K562 (cell line): ENCODE results near the gene MED13L. TPM values are rescaled to one million over a fixed set of nuclear protein-coding genes. Genes with fewer than 3 reads are reported as not detected.
A peak's percentile ranks its signal among the peaks of the same experiment; 100 is the strongest.

ENCODE experiments used
- ADNP ChIP-seq: fragments of 200-800 bp; sonication (Bioruptor generic); IDR thresholded peaks from 2 replicates; pipeline ENCODE4 v1.6.1; 2016; ENCODE audit warnings: missing genetic modification characterization, missing compliant biosample characterization
- BHLHE40 ChIP-seq: IDR thresholded peaks from 2 replicates; pipeline ENCODE4 v1.6.1; 2011; ENCODE audit warnings: low read length, improper control_type of control experiment
- CSDE1 ChIP-seq, 2 experiments: fragments of 450-650 bp; IDR thresholded peaks; 2 replicates each; pipeline ENCODE4 v1.6.1; 2016; ENCODE audit warnings: mild to moderate bottlenecking in 1 of 2
- CTBP1 ChIP-seq: fragments of 450-650 bp; IDR thresholded peaks from 2 replicates; pipeline ENCODE4 v1.6.1; 2016; ENCODE audit warnings: borderline replicate concordance
- DACH1 ChIP-seq: fragments of 450-650 bp; IDR thresholded peaks from 2 replicates; pipeline ENCODE4 v1.6.1; 2018; ENCODE audit not compliant: partially characterized antibody
- JUND ChIP-seq, 2 experiments: IDR thresholded peaks; 2 replicates in 1 of 2; 3 replicates in 1 of 2; pipeline ENCODE4 v1.6.1; 2011; ENCODE audit warnings: borderline replicate concordance in 2 of 2, low read depth in 2 of 2, low read length in 2 of 2, improper control_type of control experiment in 1 of 2, missing biosample characterization in 1 of 2, missing genetic modification characterization in 1 of 2, missing genetic modification reagents in 1 of 2
- SPI1 ChIP-seq: IDR thresholded peaks from 2 replicates; pipeline ENCODE4 v1.6.1; 2011; ENCODE audit warnings: low read depth, low read length, control low read depth, borderline replicate concordance
- ZNF174 ChIP-seq: fragments of 250-450 bp; sonication (Bioruptor Pico); IDR thresholded peaks from 2 replicates; pipeline ENCODE4 v1.4.0; 2020; ENCODE audit warnings: mild to moderate bottlenecking
- ZNF764 ChIP-seq: fragments of 250-450 bp; sonication (Bioruptor Pico); IDR thresholded peaks from 2 replicates; pipeline ENCODE4 v1.4.0; 2020; ENCODE audit warnings: low read depth, mild to moderate bottlenecking, moderate library complexity
- ZNF79 ChIP-seq: fragments of 250-450 bp; sonication (Bioruptor Pico); IDR thresholded peaks from 2 replicates; pipeline ENCODE4 v1.4.0; 2020; ENCODE audit warnings: low read depth, mild to moderate bottlenecking, moderate library complexity
- ZSCAN32 ChIP-seq: fragments of 450-650 bp; formaldehyde crosslinking; IDR thresholded peaks from 2 replicates; pipeline ENCODE4 v1.4.0; 2020; ENCODE audit warnings: mild to moderate bottlenecking, moderate library complexity
- polyA plus RNA-seq, 8 experiments: library from polyadenylated mRNA; depleted of rRNA in 4 of 8; stranded (reverse) in 5 of 8; unstranded in 3 of 8; fragments of >200 nt; fragmentation: Nextera tagmentation in 2 of 8; fragmentation: Illumina TruSeq in 1 of 8; extraction: Ambion mirVana in 2 of 8; extraction: Trizol in 1 of 8; gene quantifications; 2 replicates each; pipeline versions ENCODE4 v1.2.1 to v1.2.3, GENCODE V29; 2011 to 2014; ENCODE audit warnings: inconsistent platforms in 1 of 8, missing spikeins in 1 of 8
- total RNA-seq, 7 experiments: library from RNA; depleted of rRNA in 6 of 7; stranded (reverse); fragments of >200 nt in 6 of 7; fragmentation: Illumina TruSeq in 2 of 7; extraction: Trizol in 2 of 7; gene quantifications; 2 replicates each; pipeline versions ENCODE4 v1.2.1 to v1.2.3, GENCODE V29; 2011 to 2021; ENCODE audit warnings: low replicate concordance in 1 of 7
- TF ChIP-seq, protein P1 (sequence below): fragments of 450-650 bp; formaldehyde crosslinking; IDR thresholded peaks from 2 replicates; pipeline ENCODE4 v1.4.0; 2022; ENCODE audit warnings: missing genetic modification characterization
- TF ChIP-seq, protein P2 (sequence below): fragments of 200-800 bp; sonication (Bioruptor generic); IDR thresholded peaks from 2 replicates; pipeline ENCODE4 v1.6.1; 2017; ENCODE audit warnings: missing genetic modification characterization, missing compliant biosample characterization
- TF ChIP-seq, protein P3 (sequence below): sonication (generic); formaldehyde crosslinking; IDR thresholded peaks from 2 replicates; pipeline ENCODE4 v1.8.0; 2023; ENCODE audit warnings: missing genetic modification reagents, mild to moderate bottlenecking, borderline replicate concordance
- TF ChIP-seq, protein P4 (sequence below): fragments of 150-350 bp; IDR thresholded peaks from 2 replicates; pipeline ENCODE4 v1.6.1; 2014; ENCODE audit warnings: low read depth, mild to moderate bottlenecking, low read length, borderline replicate concordance

The MED13L gene
- total and polyA plus RNA-seq, 9 of the 15 experiments (the other 6 are each of a cell fraction or from before 2014, with no cell fraction given), result 13.4 to 90.3 (median 36.9) TPM

DNA sequence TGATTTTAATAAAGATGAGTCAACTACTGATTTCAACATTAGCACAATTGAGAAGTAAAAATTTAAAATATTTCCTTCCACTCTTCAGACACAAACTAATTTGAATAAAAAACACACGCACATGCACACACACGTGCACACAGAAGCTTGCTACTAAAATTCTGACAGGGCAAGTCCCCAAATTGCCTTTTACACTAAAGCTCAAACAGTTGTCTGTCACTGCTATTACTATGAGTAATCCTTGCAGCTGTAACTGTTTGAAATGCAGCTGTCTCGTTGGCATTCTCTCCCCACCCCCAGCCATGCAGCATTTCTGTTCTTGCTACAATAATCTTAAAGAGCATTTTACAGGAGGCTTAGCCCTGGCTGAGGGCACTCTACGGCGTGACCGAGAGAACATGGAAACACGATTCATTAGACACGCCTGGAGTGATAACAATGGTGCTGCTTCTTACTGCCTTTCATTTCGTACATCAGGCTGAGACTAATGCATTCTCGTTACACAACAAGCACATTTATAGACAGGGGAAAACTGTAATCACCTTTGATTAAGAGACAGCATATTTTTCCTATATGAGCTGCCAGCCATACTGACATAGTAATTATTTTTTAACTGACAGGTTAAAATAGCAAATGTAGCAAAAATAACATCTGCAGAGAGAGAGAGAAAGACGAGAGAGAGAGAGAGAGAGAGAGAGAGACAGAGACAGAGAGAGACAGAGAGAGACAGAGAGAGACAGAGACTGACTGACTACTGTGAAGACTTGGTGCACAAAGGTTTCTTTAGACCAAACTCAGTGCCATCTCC is 153.8 kb downstream of the MED13L start (continued):
- TF ChIP-seq JUND (IDR thresholded peaks at IDR 0.05; ENCODE audit: borderline replicate concordance, low read depth, low read length) (peak; percentile 71), JUND (tag; IDR thresholded peaks at IDR 0.05; ENCODE audit: borderline replicate concordance, low read depth, low read length) (peak; percentile 58; the same call in 2 of the 3 replicates), CSDE1 (IDR thresholded peaks at IDR 0.05) (no peak), ZNF174 (CRISPR knock-in tag) (no peak), ZNF79 (CRISPR knock-in tag) (no peak), SPI1 (no peak), CTBP1 (no peak), BHLHE40 (peak; percentile 86), ZSCAN32 (CRISPR knock-in tag) (no peak), DACH1 (peak; percentile 75), ZNF764 (CRISPR knock-in tag) (no peak), ADNP (tag) (no peak)
- TF ChIP-seq, protein P1, sequence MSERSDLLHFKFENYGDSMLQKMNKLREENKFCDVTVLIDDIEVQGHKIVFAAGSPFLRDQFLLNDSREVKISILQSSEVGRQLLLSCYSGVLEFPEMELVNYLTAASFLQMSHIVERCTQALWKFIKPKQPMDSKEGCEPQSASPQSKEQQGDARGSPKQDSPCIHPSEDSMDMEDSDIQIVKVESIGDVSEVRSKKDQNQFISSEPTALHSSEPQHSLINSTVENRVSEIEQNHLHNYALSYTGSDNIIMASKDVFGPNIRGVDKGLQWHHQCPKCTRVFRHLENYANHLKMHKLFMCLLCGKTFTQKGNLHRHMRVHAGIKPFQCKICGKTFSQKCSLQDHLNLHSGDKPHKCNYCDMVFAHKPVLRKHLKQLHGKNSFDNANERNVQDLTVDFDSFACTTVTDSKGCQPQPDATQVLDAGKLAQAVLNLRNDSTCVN (CRISPR knock-in tag), result no peak
- TF ChIP-seq, protein P2, sequence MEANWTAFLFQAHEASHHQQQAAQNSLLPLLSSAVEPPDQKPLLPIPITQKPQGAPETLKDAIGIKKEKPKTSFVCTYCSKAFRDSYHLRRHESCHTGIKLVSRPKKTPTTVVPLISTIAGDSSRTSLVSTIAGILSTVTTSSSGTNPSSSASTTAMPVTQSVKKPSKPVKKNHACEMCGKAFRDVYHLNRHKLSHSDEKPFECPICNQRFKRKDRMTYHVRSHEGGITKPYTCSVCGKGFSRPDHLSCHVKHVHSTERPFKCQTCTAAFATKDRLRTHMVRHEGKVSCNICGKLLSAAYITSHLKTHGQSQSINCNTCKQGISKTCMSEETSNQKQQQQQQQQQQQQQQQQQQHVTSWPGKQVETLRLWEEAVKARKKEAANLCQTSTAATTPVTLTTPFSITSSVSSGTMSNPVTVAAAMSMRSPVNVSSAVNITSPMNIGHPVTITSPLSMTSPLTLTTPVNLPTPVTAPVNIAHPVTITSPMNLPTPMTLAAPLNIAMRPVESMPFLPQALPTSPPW, result no peak
- TF ChIP-seq, protein P3, sequence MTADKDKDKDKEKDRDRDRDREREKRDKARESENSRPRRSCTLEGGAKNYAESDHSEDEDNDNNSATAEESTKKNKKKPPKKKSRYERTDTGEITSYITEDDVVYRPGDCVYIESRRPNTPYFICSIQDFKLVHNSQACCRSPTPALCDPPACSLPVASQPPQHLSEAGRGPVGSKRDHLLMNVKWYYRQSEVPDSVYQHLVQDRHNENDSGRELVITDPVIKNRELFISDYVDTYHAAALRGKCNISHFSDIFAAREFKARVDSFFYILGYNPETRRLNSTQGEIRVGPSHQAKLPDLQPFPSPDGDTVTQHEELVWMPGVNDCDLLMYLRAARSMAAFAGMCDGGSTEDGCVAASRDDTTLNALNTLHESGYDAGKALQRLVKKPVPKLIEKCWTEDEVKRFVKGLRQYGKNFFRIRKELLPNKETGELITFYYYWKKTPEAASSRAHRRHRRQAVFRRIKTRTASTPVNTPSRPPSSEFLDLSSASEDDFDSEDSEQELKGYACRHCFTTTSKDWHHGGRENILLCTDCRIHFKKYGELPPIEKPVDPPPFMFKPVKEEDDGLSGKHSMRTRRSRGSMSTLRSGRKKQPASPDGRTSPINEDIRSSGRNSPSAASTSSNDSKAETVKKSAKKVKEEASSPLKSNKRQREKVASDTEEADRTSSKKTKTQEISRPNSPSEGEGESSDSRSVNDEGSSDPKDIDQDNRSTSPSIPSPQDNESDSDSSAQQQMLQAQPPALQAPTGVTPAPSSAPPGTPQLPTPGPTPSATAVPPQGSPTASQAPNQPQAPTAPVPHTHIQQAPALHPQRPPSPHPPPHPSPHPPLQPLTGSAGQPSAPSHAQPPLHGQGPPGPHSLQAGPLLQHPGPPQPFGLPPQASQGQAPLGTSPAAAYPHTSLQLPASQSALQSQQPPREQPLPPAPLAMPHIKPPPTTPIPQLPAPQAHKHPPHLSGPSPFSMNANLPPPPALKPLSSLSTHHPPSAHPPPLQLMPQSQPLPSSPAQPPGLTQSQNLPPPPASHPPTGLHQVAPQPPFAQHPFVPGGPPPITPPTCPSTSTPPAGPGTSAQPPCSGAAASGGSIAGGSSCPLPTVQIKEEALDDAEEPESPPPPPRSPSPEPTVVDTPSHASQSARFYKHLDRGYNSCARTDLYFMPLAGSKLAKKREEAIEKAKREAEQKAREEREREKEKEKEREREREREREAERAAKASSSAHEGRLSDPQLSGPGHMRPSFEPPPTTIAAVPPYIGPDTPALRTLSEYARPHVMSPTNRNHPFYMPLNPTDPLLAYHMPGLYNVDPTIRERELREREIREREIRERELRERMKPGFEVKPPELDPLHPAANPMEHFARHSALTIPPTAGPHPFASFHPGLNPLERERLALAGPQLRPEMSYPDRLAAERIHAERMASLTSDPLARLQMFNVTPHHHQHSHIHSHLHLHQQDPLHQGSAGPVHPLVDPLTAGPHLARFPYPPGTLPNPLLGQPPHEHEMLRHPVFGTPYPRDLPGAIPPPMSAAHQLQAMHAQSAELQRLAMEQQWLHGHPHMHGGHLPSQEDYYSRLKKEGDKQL, result no peak
- TF ChIP-seq, protein P4, sequence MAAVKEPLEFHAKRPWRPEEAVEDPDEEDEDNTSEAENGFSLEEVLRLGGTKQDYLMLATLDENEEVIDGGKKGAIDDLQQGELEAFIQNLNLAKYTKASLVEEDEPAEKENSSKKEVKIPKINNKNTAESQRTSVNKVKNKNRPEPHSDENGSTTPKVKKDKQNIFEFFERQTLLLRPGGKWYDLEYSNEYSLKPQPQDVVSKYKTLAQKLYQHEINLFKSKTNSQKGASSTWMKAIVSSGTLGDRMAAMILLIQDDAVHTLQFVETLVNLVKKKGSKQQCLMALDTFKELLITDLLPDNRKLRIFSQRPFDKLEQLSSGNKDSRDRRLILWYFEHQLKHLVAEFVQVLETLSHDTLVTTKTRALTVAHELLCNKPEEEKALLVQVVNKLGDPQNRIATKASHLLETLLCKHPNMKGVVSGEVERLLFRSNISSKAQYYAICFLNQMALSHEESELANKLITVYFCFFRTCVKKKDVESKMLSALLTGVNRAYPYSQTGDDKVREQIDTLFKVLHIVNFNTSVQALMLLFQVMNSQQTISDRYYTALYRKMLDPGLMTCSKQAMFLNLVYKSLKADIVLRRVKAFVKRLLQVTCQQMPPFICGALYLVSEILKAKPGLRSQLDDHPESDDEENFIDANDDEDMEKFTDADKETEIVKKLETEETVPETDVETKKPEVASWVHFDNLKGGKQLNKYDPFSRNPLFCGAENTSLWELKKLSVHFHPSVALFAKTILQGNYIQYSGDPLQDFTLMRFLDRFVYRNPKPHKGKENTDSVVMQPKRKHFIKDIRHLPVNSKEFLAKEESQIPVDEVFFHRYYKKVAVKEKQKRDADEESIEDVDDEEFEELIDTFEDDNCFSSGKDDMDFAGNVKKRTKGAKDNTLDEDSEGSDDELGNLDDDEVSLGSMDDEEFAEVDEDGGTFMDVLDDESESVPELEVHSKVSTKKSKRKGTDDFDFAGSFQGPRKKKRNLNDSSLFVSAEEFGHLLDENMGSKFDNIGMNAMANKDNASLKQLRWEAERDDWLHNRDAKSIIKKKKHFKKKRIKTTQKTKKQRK, result no peak
